SK-N-SH (cell line): ENCODE results near the gene PLXDC1.

Source experiments
- CTCF ChIP-seq: fragments of 200-600 bp; sonication (generic); IDR thresholded peaks from 2 replicates; pipeline ENCODE4 v1.6.1; 2017; ENCODE audit warnings: antibody characterized with exemption, mild to moderate bottlenecking, moderate library complexity
- EP300 ChIP-seq, 2 experiments: IDR thresholded peaks; 2 replicates each; pipeline versions ENCODE4 v1.4.0 to v1.6.1; 2012; ENCODE audit warnings: borderline replicate concordance in 1 of 2, low read depth in 1 of 2, low read length in 1 of 2
- EZH2phosphoT487 ChIP-seq: fragments of 200-600 bp; sonication (generic); IDR thresholded peaks from 2 replicates; pipeline ENCODE4 v1.6.1; 2017; ENCODE audit warnings: low read depth, mixed run types, mild to moderate bottlenecking, antibody characterized with exemption, moderate library complexity, borderline replicate concordance
- FOXM1 ChIP-seq: IDR thresholded peaks from 2 replicates; pipeline ENCODE4 v1.4.0; 2012; ENCODE audit warnings: low read depth, mild to moderate bottlenecking
- GABPA ChIP-seq: IDR thresholded peaks from 2 replicates; pipeline ENCODE4 v1.4.0; 2012; ENCODE audit warnings: low read depth, mild to moderate bottlenecking
- MAX ChIP-seq: IDR thresholded peaks from 2 replicates; pipeline ENCODE4 v1.4.0; 2012; ENCODE audit warnings: low read depth
- MXI1 ChIP-seq: IDR thresholded peaks from 2 replicates; pipeline ENCODE4 v1.6.1; 2012; ENCODE audit warnings: mild to moderate bottlenecking, low read depth, low read length, improper control_type of control experiment
- PBX3 ChIP-seq: IDR thresholded peaks from 2 replicates; pipeline ENCODE4; 2012
- POLR2AphosphoS5 ChIP-seq: IDR thresholded peaks from 2 replicates; pipeline ENCODE4 v1.6.1; 2012; ENCODE audit warnings: low read depth, low read length
- RAD21 ChIP-seq: IDR thresholded peaks from 2 replicates; pipeline ENCODE4 v1.6.1; 2012; ENCODE audit warnings: mild to moderate bottlenecking, low read length
- REST ChIP-seq: IDR thresholded peaks from 2 replicates; pipeline ENCODE4 v1.6.1; 2012; ENCODE audit warnings: mild to moderate bottlenecking, low read depth, low read length, moderate library complexity
- RFX5 ChIP-seq: IDR thresholded peaks from 2 replicates; pipeline ENCODE4 v1.6.1; 2012; ENCODE audit warnings: mild to moderate bottlenecking, improper control_type of control experiment, low read length
- YY1 ChIP-seq: IDR thresholded peaks from 2 replicates; pipeline ENCODE4 v1.4.0; 2012; ENCODE audit warnings: low read depth, mild to moderate bottlenecking

GRCh38 chr17:39175695-39176093, 24.3 kb upstream of the PLXDC1 start:
- TF ChIP-seq CTCF (no peak), MXI1 (no peak), EP300 (IDR thresholded peaks at IDR 0.05; ENCODE audit: borderline replicate concordance in 1 of 2, low read depth in 1 of 2, low read length in 1 of 2) (no peak), RAD21 (no peak), POLR2AphosphoS5 (no peak), YY1 (no peak), EZH2phosphoT487 (no peak), RFX5 (no peak), REST (no peak), MAX (no peak), PBX3 (no peak), FOXM1 (no peak), GABPA (no peak)
